HG03439 (cell line): Measurements from ENCODE around the gene RNF186.

ENCODE experiments used
- ATAC-seq: cut with Tn5 transposase; IDR thresholded peaks from one replicate; pipeline ENCODE4 v1.9.1; 2021; ENCODE audit warnings: mild to moderate bottlenecking, moderate library complexity; ENCODE audit not compliant: unreplicated experiment

The RNF186 gene

GRCh38 chr1:19768353-19769210, 46.5 kb downstream of the RNF186 start:
- no peak for ATAC-seq

GRCh38 chr1:19765623-19766022, 49.5 kb downstream of the RNF186 start:
- no peak for ATAC-seq

DNA sequence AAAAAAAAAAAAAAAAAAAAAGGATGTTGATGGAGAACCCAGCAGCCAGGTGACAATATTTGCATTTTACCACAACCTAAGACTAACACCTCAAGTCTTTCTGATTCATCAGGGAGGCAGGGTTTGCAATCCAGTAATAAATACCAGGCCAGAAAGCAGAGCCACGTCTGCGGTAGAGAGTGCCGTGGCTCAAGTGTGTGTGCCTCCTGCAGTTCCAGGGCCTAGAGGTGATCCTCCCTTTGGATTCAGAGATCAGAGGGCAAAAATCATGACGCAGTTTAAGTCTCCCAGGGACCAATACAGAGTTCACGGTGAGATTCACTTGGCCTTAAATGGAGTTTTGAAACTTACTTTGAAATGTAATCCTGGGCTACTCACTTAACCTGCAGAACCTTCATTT, 50.2 kb downstream of the RNF186 start:
- no peak for ATAC-seq
